CD14-positive monocyte (primary cell): ENCODE results near the gene SPECC1L. TPM values are rescaled to one million over a fixed set of nuclear protein-coding genes. Genes with fewer than 3 reads are reported as not detected.

Experiments used
- DNase-seq, 3 donors: peaks; one replicate each; pipeline ENCODE4 v3.0.0-alpha.2; 2011 to 2022
- H2AFZ ChIP-seq: 2 replicates; pipeline ENCODE4 v1.6.0; 2012; ENCODE audit warnings: mild to moderate bottlenecking, low read depth, low read length, inconsistent platforms; ENCODE audit not compliant: insufficient read depth, poor library complexity, severe bottlenecking
- H3K27ac ChIP-seq, 2 donors: 1 replicate in 1 of 2; 2 replicates in 1 of 2; pipeline ENCODE4 v1.5.1; 2012 to 2013; ENCODE audit warnings: low read length in 2 of 2, control low read depth in 1 of 2, inconsistent platforms in 1 of 2, low read depth in 1 of 2, mild to moderate bottlenecking in 1 of 2
- H3K27me3 ChIP-seq, 2 donors: one replicate each; pipeline versions ENCODE4 v1.6.0 to v1.6.1; 2011 to 2013; ENCODE audit warnings: low read length in 2 of 2; ENCODE audit not compliant: control insufficient read depth in 2 of 2, insufficient read depth in 2 of 2
- H3K36me3 ChIP-seq, 2 donors: replicated peaks in 1 of 2; 1 replicate in 1 of 2; 2 replicates in 1 of 2; pipeline versions ENCODE4 v1.5.1 to v1.6.1; 2012 to 2013; ENCODE audit warnings: low read length in 2 of 2, control low read depth in 1 of 2, inconsistent platforms in 1 of 2, mild to moderate bottlenecking in 1 of 2; ENCODE audit not compliant: insufficient read depth in 2 of 2, control insufficient read depth in 1 of 2
- H3K4me1 ChIP-seq, 2 donors: 1 replicate in 1 of 2; 2 replicates in 1 of 2; pipeline versions ENCODE4 v1.5.1 to v1.6.1; 2012 to 2013; ENCODE audit warnings: low read length in 2 of 2, control low read depth in 1 of 2, inconsistent platforms in 1 of 2, mild to moderate bottlenecking in 1 of 2, moderate library complexity in 1 of 2; ENCODE audit not compliant: insufficient read depth in 2 of 2, control insufficient read depth in 1 of 2
- H3K4me2 ChIP-seq: replicated peaks from 2 replicates; pipeline ENCODE3; 2012; ENCODE audit warnings: low read length, moderate library complexity, mild to moderate bottlenecking; ENCODE audit not compliant: poor library complexity, severe bottlenecking; ENCODE audit errors: extremely low read depth
- H3K4me3 ChIP-seq, 3 experiments: fragments of 200-600 bp in 1 of 3; sonication (generic) in 1 of 3; replicated peaks in 1 of 3; 1 replicate in 2 of 3; 2 replicates in 1 of 3; pipeline ENCODE4 v1.5.1; 2011 to 2013; ENCODE audit warnings: low read length in 3 of 3, mild to moderate bottlenecking in 3 of 3, control low read depth in 2 of 3, low read depth in 2 of 3, inconsistent platforms in 1 of 3, moderate library complexity in 1 of 3
- H3K79me2 ChIP-seq: 2 replicates; pipeline ENCODE4 v1.6.0; 2012; ENCODE audit warnings: mild to moderate bottlenecking, control low read depth, inconsistent platforms, low read length, moderate library complexity; ENCODE audit not compliant: insufficient read depth
- H3K9ac ChIP-seq: 2 replicates; pipeline ENCODE4 v1.6.0; 2017; ENCODE audit warnings: low read length, mild to moderate bottlenecking; ENCODE audit not compliant: insufficient read depth, poor library complexity, severe bottlenecking
- H3K9me3 ChIP-seq, 2 donors: replicated peaks in 1 of 2; 1 replicate in 1 of 2; 2 replicates in 1 of 2; pipeline versions ENCODE4 v1.5.1 to v1.6.1; 2012 to 2013; ENCODE audit warnings: low read length in 2 of 2, control low read depth in 1 of 2; ENCODE audit not compliant: control insufficient read depth in 1 of 2, insufficient read depth in 1 of 2
- H4K20me1 ChIP-seq: 2 replicates; pipeline ENCODE4 v1.6.0; 2012; ENCODE audit warnings: mild to moderate bottlenecking, low read length, control low read depth, moderate library complexity; ENCODE audit not compliant: insufficient read depth
- H3K27ac Mint-ChIP-seq, 7 donors: one replicate each; pipeline ENCODE4 v1.8.0; 2020; ENCODE audit warnings: mild to moderate bottlenecking in 7 of 7, mixed read lengths in 7 of 7, moderate library complexity in 6 of 7, inconsistent platforms in 2 of 7
- H3K27me3 Mint-ChIP-seq, 3 donors: one replicate each; pipeline ENCODE4 v1.8.0; 2021 to 2022; ENCODE audit warnings: low read depth in 3 of 3, mild to moderate bottlenecking in 3 of 3, mixed read lengths in 3 of 3, moderate library complexity in 3 of 3, inconsistent platforms in 1 of 3
- H3K36me3 Mint-ChIP-seq, 2 donors: one replicate each; pipeline ENCODE4 v1.8.0; 2020; ENCODE audit warnings: mixed read lengths in 2 of 2, inconsistent platforms in 1 of 2, mild to moderate bottlenecking in 1 of 2
- H3K4me1 Mint-ChIP-seq: one replicate; pipeline ENCODE4 v1.8.0; 2020; ENCODE audit warnings: mild to moderate bottlenecking, mixed read lengths
- H3K4me3 Mint-ChIP-seq, 2 donors: one replicate each; pipeline ENCODE4 v1.8.0; 2020; ENCODE audit warnings: mild to moderate bottlenecking in 2 of 2, mixed read lengths in 2 of 2, moderate library complexity in 1 of 2
- H3K9me3 Mint-ChIP-seq, 7 donors: one replicate each; pipeline ENCODE4 v1.8.0; 2020 to 2022; ENCODE audit warnings: mixed read lengths in 7 of 7, mild to moderate bottlenecking in 6 of 7, moderate library complexity in 6 of 7, inconsistent platforms in 2 of 7
- CTCF ChIP-seq: fragments of 200-600 bp; IDR thresholded peaks from one replicate; pipeline ENCODE4 v1.8.0; 2022; ENCODE audit warnings: antibody characterized with exemption, mild to moderate bottlenecking
- WGBS: methylation state at CpG from one replicate; pipeline ENCODE4 v1.1.5; 2013; ENCODE audit warnings: missing lambda C conversion rate; ENCODE audit not compliant: insufficient coverage; 5-methylcytosine and 5-hydroxymethylcytosine counted together
- intact Hi-C, 2 donors: fragments of 100-400 bp; cut with micrococcal nuclease; formaldehyde crosslinking; loops; one replicate each; pipeline versions ENCODE4 v1.15.0 to v1.15.1; 2023
- polyA plus RNA-seq, 3 donors: library from polyadenylated mRNA; depleted of rRNA in 1 of 3; unstranded in 2 of 3; stranded (reverse) in 1 of 3; fragments of 300-500 nt in 2 of 3; fragments of >200 nt in 1 of 3; fragmentation: Illumina TruSeq in 2 of 3; gene quantifications; 1 replicate in 2 of 3; 2 replicates in 1 of 3; pipeline ENCODE4 v1.2.3, GENCODE V29; 2012 to 2021

The SPECC1L gene
- polyA plus RNA-seq, 3 donors = 2.5 to 7.2 (median 4.9) TPM

- Histone ChIP-seq H3K79me2 (peaks cover 18% of the 10 kb centered on the region), H3K27me3 (no peaks in the 10 kb centered on the region), H3K4me3 (no peak overlapping the region), H2AFZ (no peak overlapping the region), H3K27ac (no peak overlapping the region), H3K9me3 (no peaks in the 10 kb centered on the region), H3K9ac (no peak overlapping the region), H3K36me3 (peaks cover 8 to 14% of the 10 kb centered on the region in 2 donors), H4K20me1 (no peaks in the 10 kb centered on the region), H3K4me1 (peaks cover 15 to 27% of the 10 kb centered on the region in 2 donors), H3K4me2 (no peak overlapping the region)
- Mint-ChIP-seq H3K27ac (no peak overlapping the region), H3K36me3 (peaks cover 9 to 19% of the 10 kb centered on the region in 2 donors), H3K4me3 (no peak overlapping the region), H3K9me3 (no peaks in the 10 kb centered on the region), H3K4me1 (peaks cover 15% of the 10 kb centered on the region), H3K27me3 (peaks cover 8 to 28% (median 11%) of the 10 kb centered on the region in 3 donors)
- intact Hi-C loops = loop anchor here in 1 of 2 donors (5.0 kb wide), 2 partner anchors 81 to 101 kb away; no protein-coding TSS in a partner anchor
- TF ChIP-seq CTCF = no peak
- WGBS = 89% methylated on average over 9 of the region's 11 CpGs
- DNase-seq = no peak
These were observed 150.3 kb downstream of the SPECC1L start for GRCh38 chr22:24420977-24421343.

GRCh38 chr22:24421428-24421931, 150.8 kb downstream of the SPECC1L start:
- no peaks in the 10 kb centered on the region for H3K27me3 ChIP-seq
- TF ChIP-seq CTCF = peak; percentile 40
- no peak overlapping the region for H3K27ac ChIP-seq
- H3K27me3 Mint-ChIP-seq = peaks cover 12 to 33% (median 16%) of the 10 kb centered on the region in 3 donors
- no peak overlapping the region for H3K4me3 Mint-ChIP-seq
- H3K9ac ChIP-seq = no peak overlapping the region
- H3K9me3 Mint-ChIP-seq = no peaks in the 10 kb centered on the region
- H4K20me1 ChIP-seq = no peaks in the 10 kb centered on the region
- peaks cover 24% of the 10 kb centered on the region for H3K79me2 ChIP-seq
- H3K36me3 Mint-ChIP-seq = peaks cover 14 to 20% of the 10 kb centered on the region in 2 donors
- intact Hi-C loops = loop anchor here in 1 of 2 donors (5.0 kb wide), 2 partner anchors 81 to 101 kb away; no protein-coding TSS in a partner anchor
- H3K4me3 ChIP-seq = no peak overlapping the region
- H3K4me2 ChIP-seq = no peak overlapping the region
- H3K4me1 Mint-ChIP-seq = peaks cover 20% of the 10 kb centered on the region
- H3K9me3 ChIP-seq = no peaks in the 10 kb centered on the region
- H3K4me1 ChIP-seq = peaks cover 20 to 32% of the 10 kb centered on the region in 2 donors
- no peak for DNase-seq
- H3K36me3 ChIP-seq = peaks cover 5 to 9% of the 10 kb centered on the region in 2 donors
- H2AFZ ChIP-seq = no peak overlapping the region
- WGBS = 64% methylated on average over 6 of the region's 9 CpGs
- peak overlapping the region in 1 of 7 donors; percentile 15 for H3K27ac Mint-ChIP-seq
